Measurements from ENCODE around the gene SCRN1. TPM values are rescaled to one million over a fixed set of nuclear protein-coding genes. Genes with fewer than 3 reads are reported as not detected.

Gene SCRN1
- total and polyA plus RNA-seq, 2 of the 13 experiments (the other 11 are each of a cell fraction or from before 2014, with no cell fraction given) = 43.2 to 49.8 TPM

DNA sequence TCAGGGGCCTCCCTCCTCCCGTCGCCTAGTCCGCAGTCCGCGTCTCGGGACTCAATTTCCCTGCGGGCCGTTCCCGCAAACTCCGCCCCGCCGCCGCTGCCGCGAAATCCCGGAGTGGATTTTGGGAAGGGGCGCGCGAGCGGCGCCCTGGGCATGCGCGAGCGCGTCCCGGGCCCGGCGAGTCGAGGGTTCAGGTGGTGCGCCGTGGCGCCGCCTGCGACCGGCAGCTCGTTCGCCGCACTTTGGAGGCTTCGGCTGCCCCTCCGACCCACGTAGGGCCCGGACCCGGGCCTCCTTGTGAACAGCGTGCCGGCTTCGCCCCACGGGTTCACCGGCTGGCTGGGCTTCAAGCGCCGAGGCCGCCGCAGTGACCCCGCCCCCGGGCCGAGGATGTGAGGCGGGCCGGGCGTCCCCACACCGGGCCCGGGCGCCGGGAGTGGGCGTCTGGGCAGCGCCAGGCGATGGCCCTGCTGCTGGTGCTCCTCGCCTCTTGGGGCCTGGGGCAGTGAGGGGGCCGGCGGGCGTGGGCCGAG, 38.7 kb upstream of the SCRN1 start, which contains the start of gene PLEKHA8 (continued):
- TF ChIP-seq STAT6 (CRISPR knock-in tag; IDR thresholded peaks at IDR 0.05; ENCODE audit: borderline replicate concordance) = no peak
- peak; percentile 61; the same call in 1 of the 2 replicates for TF ChIP-seq ZNF614 (CRISPR knock-in tag; IDR thresholded peaks at IDR 0.05; ENCODE audit: borderline replicate concordance)
- TF ChIP-seq, protein P1, sequence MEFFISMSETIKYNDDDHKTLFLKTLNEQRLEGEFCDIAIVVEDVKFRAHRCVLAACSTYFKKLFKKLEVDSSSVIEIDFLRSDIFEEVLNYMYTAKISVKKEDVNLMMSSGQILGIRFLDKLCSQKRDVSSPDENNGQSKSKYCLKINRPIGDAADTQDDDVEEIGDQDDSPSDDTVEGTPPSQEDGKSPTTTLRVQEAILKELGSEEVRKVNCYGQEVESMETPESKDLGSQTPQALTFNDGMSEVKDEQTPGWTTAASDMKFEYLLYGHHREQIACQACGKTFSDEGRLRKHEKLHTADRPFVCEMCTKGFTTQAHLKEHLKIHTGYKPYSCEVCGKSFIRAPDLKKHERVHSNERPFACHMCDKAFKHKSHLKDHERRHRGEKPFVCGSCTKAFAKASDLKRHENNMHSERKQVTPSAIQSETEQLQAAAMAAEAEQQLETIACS (CRISPR knock-in tag; IDR thresholded peaks at IDR 0.05) = peak; percentile 41; the same call in 1 of the 2 replicates
- TF ChIP-seq, protein P2, sequence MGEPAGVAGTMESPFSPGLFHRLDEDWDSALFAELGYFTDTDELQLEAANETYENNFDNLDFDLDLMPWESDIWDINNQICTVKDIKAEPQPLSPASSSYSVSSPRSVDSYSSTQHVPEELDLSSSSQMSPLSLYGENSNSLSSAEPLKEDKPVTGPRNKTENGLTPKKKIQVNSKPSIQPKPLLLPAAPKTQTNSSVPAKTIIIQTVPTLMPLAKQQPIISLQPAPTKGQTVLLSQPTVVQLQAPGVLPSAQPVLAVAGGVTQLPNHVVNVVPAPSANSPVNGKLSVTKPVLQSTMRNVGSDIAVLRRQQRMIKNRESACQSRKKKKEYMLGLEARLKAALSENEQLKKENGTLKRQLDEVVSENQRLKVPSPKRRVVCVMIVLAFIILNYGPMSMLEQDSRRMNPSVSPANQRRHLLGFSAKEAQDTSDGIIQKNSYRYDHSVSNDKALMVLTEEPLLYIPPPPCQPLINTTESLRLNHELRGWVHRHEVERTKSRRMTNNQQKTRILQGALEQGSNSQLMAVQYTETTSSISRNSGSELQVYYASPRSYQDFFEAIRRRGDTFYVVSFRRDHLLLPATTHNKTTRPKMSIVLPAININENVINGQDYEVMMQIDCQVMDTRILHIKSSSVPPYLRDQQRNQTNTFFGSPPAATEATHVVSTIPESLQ (CRISPR knock-in tag; conservative IDR thresholded peaks at IDR 0.05) = no peak
- TF ChIP-seq POLR2G (IDR thresholded peaks at IDR 0.05; ENCODE audit: low read depth, low read length) = peak; percentile 81
- TF ChIP-seq POLR2AphosphoS5 (IDR thresholded peaks at IDR 0.05; ENCODE audit: low read depth, low read length) = no peak
- peak; percentile 72; the same call in 1 of the 2 replicates for TF ChIP-seq ZNF546 (CRISPR knock-in tag; conservative IDR thresholded peaks at IDR 0.05)
- no peak for TF ChIP-seq STAG1 (CRISPR knock-in tag; IDR thresholded peaks at IDR 0.05)
- TF ChIP-seq, protein P3, sequence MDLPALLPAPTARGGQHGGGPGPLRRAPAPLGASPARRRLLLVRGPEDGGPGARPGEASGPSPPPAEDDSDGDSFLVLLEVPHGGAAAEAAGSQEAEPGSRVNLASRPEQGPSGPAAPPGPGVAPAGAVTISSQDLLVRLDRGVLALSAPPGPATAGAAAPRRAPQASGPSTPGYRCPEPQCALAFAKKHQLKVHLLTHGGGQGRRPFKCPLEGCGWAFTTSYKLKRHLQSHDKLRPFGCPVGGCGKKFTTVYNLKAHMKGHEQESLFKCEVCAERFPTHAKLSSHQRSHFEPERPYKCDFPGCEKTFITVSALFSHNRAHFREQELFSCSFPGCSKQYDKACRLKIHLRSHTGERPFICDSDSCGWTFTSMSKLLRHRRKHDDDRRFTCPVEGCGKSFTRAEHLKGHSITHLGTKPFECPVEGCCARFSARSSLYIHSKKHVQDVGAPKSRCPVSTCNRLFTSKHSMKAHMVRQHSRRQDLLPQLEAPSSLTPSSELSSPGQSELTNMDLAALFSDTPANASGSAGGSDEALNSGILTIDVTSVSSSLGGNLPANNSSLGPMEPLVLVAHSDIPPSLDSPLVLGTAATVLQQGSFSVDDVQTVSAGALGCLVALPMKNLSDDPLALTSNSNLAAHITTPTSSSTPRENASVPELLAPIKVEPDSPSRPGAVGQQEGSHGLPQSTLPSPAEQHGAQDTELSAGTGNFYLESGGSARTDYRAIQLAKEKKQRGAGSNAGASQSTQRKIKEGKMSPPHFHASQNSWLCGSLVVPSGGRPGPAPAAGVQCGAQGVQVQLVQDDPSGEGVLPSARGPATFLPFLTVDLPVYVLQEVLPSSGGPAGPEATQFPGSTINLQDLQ (CRISPR knock-in tag; IDR thresholded peaks at IDR 0.05) = 0 out of 2 replicates have a peak, but pooled peaks have one; percentile 31
- TF ChIP-seq ZNF160 (CRISPR knock-in tag; IDR thresholded peaks at IDR 0.05) = peak; percentile 38; the same call in 1 of the 2 replicates
- TF ChIP-seq ZNF230 (CRISPR knock-in tag; IDR thresholded peaks at IDR 0.05) = peak; percentile 94; the same call in 1 of the 2 replicates
- TF ChIP-seq, protein P4, sequence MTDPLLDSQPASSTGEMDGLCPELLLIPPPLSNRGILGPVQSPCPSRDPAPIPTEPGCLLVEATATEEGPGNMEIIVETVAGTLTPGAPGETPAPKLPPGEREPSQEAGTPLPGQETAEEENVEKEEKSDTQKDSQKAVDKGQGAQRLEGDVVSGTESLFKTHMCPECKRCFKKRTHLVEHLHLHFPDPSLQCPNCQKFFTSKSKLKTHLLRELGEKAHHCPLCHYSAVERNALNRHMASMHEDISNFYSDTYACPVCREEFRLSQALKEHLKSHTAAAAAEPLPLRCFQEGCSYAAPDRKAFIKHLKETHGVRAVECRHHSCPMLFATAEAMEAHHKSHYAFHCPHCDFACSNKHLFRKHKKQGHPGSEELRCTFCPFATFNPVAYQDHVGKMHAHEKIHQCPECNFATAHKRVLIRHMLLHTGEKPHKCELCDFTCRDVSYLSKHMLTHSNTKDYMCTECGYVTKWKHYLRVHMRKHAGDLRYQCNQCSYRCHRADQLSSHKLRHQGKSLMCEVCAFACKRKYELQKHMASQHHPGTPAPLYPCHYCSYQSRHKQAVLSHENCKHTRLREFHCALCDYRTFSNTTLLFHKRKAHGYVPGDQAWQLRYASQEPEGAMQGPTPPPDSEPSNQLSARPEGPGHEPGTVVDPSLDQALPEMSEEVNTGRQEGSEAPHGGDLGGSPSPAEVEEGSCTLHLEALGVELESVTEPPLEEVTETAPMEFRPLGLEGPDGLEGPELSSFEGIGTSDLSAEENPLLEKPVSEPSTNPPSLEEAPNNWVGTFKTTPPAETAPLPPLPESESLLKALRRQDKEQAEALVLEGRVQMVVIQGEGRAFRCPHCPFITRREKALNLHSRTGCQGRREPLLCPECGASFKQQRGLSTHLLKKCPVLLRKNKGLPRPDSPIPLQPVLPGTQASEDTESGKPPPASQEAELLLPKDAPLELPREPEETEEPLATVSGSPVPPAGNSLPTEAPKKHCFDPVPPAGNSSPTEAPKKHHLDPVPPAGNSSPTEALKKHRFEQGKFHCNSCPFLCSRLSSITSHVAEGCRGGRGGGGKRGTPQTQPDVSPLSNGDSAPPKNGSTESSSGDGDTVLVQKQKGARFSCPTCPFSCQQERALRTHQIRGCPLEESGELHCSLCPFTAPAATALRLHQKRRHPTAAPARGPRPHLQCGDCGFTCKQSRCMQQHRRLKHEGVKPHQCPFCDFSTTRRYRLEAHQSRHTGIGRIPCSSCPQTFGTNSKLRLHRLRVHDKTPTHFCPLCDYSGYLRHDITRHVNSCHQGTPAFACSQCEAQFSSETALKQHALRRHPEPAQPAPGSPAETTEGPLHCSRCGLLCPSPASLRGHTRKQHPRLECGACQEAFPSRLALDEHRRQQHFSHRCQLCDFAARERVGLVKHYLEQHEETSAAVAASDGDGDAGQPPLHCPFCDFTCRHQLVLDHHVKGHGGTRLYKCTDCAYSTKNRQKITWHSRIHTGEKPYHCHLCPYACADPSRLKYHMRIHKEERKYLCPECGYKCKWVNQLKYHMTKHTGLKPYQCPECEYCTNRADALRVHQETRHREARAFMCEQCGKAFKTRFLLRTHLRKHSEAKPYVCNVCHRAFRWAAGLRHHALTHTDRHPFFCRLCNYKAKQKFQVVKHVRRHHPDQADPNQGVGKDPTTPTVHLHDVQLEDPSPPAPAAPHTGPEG (CRISPR knock-in tag; IDR thresholded peaks at IDR 0.05) = 0 out of 2 replicates have a peak, but pooled peaks have one; percentile 63
- TF ChIP-seq ZNF20 (CRISPR knock-in tag; IDR thresholded peaks at IDR 0.05) = 0 out of 2 replicates have a peak, but pooled peaks have one; percentile 16
- TF ChIP-seq ZNF232 (CRISPR knock-in tag; IDR thresholded peaks at IDR 0.05; ENCODE audit: borderline replicate concordance) = no peak

Measured in HepG2 (cell line).